IPS-NIHi7 (cell line): ENCODE results near the gene MESP1.

Source experiments
- DNase-seq: peaks from one replicate; pipeline ENCODE4 v3.0.0; 2012; ENCODE audit warnings: mixed read lengths; ENCODE audit errors: extremely low spot score

Gene MESP1

DNA sequence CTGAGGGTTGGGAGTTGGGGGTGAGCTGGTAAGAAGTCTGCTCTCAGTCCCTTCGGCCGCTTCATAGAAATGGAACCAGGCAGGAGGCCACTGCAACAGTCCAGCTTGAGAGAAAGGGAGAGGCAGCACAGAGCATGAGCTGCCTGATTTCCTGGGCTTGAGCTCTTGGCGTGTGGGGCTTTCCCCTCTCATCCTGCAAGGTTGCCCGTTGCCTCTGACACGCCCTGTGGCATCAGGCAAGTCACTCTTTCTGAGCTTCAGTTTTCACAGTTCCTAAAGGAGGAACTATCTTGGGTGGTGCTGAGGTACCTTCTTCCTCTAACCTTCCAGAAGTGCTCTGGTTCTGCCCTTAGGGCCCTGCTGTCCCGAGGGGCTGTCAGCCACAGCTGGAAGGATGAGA lies 30.0 kb upstream of the MESP1 start:
- no peak for DNase-seq

DNA sequence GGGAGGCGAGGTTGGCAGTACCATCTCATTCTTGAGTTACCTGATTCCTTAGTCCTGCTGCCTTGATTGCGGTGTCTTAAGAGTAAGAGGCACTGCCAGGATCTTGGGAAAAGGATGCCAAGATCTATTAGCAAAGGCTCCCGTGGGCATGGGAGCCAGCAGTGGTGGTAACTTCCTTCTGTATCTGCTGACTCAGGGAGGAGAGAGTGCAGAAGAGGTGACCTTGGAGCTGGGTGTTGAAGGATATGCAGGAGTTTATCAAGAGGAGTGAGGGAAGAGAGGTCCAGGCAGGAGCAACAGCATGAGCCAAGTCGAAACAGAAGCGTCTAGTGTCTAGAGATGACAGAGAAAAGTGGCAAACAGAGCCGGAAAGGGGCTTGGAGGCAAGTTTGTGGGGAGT lies 29.6 kb upstream of the MESP1 start:
- DNase-seq, result no peak

DNA sequence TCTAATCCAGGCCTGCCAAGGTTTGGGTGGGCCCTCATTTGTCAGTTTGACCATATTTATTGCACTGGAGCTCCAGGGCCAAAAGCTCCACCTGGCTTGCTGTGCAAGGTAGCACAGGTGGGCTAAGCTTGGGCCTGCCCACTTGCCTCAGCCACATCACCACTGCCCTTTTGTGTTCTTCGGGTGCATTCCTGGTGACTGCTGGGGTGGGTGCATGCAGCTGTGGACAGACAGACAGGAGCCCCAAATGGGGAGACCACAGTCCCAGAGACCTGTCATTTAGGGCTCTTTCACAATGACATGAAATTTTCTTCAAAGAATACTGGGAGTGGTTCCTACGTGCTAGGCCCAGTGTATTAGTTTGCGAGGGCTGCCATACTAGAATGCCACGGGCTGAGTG lies 27.8 kb upstream of the MESP1 start:
- no peak for DNase-seq

DNA sequence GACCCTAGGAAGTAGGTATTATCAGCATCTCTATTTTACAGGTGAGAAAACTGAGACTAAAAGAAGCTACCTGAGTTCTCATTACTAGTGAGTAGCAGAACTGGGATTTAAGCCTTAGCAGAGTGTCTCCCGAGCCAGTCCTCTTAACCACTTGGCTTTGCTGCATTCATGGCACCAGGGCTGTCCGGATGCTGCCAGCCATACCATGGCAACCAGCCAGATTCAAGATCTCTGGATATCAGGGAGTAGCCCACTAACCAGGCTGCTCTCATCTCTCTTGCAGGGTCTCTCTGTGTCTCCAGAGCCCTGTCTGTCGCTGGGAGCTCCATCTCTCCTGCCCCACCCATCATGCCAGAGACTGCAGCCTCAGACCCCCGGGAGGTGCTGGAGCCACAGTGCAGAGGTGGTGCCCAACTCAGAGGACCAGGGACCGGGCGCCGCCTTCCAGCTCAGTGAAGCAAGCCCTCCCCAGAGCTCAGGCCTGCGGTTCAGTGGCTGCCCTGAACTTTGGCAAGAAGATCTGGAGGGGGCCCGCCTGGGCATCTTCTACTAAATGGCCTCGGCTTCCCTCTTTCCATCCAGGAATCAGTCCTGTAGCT lies 26.8 kb upstream of the MESP1 start:
- DNase-seq, result no peak

DNA sequence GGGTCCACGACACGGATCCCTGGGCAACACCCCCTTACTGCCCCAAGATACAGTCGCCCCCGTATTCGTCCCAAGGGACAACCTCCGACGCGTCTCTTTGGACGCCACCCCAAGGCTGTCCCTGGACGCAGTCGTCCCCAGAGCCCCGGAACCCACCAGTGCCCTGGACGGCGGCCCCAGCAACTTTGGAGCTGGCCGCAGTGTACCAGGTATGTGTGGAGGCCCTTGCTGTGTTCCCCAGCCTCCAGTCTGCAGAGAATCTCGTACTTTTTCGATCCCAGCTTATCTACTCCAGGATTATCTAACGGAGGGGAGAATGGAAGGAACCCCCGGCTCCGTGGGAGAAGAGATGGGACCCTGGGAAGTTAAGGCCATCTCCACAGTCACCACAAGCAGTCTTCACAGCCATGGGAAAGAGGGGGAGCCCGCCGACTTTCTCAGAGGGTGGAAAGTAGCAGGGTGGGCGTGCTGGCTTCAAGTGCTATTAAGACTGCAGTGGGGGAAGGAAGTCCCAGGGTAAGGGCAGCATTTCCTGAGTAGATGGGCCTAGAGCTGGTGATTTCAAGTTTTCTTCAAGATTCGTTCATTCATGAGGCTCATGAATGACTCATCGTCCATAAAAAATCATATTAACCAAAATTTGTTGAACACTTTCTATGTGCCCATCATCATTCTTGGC lies 26.2 kb upstream of the MESP1 start:
- no peak for DNase-seq

DNA sequence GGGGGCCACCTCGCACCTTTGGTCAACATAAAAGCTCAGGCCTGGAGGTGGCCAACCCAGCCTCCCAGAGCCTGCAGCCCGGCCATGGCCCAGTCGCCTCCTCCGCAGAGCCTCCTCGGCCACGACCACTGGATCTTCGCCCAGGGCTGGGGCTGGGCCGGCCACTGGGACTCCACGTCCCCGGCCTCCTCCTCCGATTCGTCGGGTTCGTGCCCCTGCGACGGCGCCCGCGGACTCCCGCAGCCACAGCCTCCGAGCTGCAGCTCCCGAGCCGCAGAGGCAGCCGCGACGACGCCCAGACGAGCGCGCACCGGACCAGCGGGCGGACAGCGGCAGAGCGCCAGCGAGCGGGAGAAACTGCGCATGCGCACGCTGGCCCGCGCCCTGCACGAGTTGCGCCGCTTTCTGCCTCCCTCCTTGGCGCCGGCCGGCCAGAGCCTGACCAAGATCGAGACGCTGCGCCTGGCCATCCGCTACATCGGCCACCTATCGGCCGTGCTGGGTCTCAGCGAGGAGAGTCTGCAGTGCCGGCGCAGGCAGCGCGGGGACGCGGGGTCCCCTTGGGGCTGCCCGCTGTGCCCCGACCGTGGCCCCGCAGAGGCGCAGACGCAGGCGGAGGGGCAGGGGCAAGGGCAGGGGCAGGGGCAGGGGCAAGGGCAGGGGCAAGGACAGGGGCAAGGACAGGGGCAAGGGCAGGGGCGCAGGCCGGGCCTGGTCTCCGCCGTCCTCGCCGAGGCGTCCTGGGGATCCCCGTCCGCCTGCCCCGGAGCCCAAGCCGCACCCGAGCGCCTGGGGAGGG lies 25.4 kb upstream of the MESP1 start, which contains the start of gene MESP2:
MESP2 (plus strand) TSS at position 59 of the 799 bp plus-strand sequence; CDS start at position 85, 26 bp downstream.
- DNase-seq, result peak; percentile 93

DNA sequence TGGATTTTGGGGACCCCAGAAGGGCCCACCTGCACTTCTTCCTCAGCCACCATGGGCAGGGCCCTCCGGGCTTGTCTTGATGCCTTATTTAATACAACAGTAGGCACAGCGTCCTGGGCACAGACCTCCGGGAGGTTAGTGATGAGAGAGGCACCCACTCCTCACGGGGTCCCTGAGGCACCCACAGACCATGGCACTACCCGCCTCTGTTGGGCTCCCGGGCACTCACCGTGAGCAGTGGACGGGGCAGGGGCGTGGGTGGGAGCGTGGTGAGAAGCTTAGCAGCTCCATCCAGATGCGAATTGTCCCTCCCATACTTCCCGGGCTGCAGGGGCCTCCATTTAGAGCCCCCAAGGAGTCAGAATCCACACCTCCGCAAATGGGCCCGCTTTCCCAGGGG lies 24.8 kb upstream of the MESP1 start:
- DNase-seq, result no peak

DNA sequence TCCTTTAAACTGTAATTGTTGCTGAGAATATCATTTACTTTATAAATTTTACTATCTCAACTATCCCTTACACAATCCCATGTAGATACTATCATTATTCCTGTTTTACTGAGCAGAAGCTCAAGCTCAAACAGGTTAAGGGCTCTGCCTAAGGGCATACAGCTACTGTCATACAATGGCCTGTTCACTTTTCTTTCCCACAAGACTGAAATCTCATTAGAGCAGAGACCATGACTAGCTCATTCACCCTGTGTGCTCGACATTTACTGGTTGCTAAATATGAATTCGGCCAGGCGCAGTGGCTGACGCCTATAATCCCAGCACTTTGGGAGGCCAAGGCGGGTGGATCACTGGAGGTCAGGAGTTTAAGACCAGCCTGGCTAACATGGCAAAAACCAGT lies 23.4 kb upstream of the MESP1 start:
- no peak for DNase-seq

DNA sequence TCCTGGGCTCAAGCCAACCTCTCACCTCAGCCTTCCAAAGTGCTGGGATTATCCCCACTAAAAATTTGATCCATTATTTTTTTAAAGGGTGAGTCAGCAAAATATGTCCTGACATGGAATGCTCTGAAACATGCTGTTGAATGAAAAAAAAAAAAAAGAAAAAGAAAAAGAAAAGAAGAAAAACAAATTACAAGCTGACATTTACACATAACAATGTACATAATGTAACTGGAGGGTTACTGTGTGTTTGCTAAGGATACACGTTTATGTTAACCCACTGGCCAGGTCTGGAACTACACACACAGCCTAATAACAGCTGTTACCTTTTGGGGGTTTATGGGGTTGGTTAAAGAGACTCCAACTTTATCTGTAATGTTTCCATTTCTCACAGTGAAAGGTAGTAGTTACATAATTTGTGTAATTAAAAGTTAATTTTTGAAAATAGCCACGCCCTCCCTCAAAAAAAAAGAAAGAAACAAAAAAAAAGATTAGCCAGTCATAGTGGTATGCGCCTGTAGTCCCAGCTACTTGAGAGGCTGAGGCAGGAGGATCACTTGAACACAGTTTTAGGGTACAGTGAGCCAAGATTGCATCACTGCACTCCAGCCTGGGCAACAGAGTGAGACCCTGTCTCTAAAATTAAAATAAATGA lies 22.0 kb upstream of the MESP1 start:
- DNase-seq, result no peak

DNA sequence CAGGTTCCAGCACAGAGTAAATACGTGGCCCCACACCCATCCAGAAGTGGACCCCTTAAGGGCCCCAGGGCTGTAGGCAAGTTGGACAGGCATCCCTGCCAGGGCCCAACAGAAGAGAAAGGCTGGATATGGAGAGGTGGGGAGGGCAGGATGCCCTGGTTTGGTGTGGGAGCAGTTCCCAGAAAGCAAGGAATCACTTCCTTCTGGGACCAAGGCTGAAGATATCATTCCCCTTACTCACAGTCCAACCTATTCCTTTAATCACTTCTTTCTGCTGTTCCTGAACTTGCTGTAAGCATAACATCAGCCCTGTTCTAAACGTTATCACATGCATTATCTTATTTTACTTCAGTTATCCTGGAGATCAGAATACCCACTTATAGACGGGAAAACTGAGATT lies 19.0 kb upstream of the MESP1 start:
- DNase-seq, result no peak

DNA sequence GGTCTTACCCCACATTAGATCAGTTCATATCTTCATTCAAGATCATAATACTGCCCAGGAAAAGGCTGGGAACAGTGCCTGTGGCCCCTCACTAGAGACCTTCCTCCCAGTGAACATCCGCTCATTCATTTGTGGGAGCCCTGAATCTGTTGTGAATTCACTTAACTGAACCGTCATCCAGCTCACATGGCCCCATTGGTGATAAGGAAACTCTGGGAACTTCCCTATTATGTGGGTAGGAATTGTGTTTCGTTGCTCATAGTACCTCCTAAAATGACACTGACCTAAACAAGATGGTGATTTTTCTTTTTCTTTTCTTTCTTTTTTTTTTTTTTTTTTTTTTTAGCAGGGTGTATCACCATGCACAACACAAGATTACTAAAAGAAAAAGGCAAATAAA lies 18.3 kb upstream of the MESP1 start:
- DNase-seq, result no peak

DNA sequence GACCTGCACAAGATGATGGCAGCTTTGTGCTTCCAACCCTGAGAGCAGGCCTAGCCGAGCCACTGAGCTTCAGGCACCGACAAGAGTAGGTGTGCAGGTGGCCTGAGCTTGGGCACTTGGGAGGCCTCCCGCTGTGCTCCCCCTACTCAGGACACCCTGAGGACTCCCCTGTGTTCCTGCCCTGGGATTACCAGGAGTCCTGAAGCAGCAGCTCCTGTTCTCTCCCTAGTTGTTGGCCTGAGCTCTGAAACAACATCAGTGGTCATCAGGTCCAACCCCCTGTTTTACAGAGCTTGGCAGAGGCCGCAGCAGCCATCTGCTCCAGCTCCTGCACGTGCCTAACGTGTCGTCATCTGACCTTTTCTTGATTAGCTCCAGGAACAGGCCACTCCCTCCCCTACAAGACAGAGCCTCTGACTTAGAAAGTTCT lies 17.0 kb upstream of the MESP1 start:
- no peak for DNase-seq

DNA sequence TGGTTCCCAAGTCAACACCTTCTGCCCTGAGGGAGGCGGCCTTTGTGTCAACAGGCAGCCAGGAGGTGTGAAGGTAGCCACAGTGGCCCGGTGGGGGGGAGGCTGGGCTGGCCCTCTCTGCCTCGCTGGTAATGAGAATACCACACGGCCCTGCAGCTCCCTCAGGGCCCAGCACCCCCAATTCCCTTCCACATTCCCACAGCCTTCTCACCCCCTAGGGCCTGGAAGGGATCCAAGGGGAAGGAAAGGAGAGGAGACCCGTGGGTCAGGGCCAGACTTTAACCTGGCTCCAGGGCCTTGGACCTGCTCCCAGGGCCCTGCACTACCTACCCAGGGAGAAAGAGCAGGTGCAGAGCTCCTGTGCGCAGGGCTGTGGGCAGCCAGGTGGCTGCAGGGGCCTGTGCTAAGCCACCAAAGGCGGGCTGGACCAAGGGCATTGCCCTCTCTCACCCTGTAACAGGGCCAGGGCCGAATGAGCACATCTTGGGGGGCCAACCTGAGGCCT lies 16.4 kb upstream of the MESP1 start:
- DNase-seq, result no peak

DNA sequence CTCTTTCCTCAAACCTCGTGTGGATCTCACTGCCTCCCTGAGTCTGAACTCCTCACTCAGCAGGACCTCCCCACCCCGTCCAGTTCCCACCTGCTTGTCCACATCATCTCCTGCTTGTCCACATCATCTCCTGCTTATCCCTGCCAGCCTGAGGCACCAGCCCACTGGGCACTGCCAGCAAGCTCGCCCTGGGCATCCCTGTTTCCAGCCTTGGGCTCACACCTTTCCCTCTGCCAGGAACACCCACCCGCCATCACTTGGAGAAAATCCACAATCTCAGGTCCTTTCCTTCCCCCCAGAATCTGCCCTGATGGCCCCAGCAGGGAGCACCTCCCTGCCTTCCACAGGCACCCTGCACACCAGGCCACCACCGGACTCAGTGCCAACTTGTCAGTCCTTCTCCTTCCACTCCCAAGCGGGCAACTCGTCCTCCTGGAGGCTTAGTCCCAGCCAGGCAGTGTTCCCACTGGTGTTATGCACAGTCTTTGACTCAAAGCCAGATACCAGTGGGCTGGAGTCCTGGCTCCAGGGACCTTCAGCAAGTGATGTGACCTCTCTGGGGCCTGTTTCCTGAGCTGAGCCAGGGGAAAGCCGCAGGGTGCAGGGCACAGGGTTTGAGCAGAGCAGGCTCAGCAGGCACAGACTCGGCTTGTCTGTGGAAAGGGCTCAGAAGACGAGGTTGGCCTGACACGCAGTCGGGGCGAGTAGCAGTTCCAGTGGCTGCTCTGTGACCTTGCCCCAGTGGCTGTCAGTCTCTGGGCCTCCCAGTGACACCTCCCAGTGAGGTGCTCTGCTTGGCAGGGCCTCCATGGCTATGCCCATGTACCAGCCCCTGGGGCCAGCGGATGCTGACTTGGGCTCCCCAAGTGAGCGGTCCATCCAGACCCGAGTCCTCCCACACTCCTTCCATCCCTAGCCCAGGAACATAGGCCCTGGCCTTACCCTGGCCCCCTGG lies 15.6 kb upstream of the MESP1 start:
- no peak for DNase-seq

DNA sequence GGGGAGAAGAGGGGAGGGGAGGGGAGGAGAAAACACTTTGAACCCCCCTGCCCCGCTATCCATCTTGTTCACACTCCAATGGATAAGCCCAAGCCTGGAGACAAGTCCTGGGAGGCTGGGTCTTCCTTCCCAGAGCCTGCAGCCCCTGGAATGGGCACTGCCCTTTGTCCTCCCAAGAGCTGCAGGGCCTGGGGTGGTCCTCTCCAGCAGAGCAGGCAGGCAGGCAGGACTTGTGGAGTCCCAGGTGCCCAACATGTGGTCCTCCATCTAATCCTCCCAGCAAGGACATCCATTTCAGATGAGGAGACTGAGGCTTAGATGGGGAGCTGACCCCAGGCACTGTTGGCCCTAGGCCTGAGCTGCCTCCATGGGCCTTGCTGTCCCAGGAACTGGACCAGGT lies 14.6 kb upstream of the MESP1 start:
- DNase-seq, result no peak

DNA sequence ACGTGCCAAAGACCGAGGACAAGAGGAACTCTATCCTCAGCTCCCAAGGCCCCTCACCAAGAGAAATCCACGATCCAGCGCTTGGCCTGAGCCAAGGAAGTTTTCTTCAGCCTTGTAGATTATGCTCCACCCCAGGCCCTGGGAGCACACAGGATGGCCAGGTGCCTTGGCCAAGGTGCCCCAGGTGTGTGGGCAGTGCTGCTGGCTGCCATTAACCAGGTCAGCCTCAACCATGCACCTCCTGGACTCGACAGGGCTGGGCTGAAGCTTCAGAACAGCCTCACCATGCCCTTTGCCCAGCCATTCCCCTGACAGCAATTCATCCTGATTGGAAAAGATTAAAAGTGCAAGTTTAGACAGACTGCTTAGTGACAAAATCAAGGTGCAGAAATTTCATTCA lies 10.9 kb upstream of the MESP1 start:
- no peak for DNase-seq

DNA sequence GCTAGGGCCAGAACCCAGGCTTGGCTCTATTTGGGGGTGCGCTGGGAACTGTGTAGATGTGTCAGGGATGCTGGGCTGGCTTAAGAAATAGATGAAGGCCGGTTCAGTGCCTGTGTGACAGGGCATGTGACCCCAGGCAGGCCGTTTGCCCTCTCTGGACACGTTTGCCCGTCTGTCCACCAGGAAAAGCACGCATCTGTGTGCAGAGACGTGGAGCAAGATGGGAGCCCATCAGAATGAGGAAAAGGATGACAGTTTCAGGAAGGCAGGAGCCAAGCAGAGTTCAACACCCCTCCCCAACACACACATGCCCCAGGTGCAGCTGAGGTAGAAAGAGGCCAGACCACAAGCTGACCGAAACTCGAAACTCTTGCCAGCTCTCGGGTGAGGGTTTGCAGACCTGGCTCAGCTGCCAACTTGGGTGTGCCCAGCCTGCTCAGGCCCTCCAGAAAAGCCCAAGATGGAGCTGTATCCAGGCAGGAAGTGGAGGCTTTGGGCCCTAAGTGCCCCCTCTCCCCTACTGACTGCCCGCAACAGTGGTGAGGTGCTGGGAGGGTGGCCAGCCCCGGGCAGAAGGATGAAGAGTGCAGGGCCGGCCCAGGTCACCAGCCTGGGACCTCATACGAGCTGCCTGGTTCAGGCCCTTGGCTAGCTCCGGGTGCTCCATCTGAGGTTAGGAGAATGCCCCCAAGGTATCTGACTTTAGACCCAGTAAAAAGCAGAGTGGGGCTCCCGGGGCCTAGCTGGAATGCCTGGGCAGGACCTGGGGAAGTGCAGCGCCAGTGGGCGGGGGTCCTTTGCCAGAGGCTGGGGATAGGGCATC lies 10.2 kb upstream of the MESP1 start:
- no peak for DNase-seq

DNA sequence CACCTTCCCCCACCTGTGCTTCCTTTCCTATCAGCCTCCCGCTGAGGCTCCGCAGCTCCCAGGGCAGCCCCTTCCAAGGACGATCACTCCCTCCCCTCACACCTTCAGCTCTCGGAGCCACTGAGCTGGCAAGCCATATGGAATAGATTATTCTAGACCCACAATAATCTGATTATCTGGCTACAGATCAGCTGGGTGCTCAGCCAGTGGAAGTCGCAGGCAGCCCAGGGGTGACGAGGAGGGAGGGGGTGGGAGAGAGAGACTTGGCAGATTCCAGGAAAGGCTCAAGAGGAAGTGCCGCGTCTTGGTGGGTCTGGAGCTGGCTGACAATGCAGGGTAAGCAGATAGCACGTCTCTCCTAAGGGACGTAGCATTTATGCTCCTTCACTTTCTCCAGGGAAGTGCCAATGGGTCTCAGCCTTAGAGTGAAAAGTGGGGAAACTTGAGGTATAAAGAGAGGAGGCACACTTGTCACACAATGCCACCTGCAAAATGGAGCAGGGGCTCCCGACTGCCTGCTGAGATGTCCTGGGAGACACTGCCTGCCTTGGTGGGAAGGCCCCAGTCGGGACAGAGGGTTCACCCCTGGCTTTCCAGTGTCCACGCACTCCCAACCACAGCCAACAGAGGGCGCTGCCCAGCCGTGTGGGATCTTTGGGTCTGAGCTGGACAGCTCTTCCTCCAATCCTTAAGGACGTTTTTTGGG lies 9.4 kb upstream of the MESP1 start:
- DNase-seq, result peak; percentile 89

DNA sequence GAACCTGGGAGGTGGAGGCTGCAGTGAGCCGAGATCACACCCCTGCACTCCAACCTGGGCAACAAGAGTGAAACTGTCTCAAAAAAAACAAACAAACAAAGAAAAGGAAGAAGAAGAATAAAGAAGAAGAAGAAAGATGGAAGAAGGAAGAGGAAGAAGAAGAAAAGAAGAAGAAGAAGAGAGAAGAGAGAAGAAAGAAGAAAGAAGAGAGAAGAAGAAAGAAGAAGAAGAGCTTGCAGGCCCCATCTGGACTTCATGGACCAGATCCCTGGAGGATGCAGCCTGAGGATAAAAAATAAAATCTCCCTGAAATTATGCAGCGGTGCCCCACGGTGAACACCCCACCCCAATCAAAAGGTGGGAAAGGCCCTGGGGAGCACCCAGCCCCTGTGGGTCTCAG lies 8.8 kb upstream of the MESP1 start:
- DNase-seq, result no peak

DNA sequence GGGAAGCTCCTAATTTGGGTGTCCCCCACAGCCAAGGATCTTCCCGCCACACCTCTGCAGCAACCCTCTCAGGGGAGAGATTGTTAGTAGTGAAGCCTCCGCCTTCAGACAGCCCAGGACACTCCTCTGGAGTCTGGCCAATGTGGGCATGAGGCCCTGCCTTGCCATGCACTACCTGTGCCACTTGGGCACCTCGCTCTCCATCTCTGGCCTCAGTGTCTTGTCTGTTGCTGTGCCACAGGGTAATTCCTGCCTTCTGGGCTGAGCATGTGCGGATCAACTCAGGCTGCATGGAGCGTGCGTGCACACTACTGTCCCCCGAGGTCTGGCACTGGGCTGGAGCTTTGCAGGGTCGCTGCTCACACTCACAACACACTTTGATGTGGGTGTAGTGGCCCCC lies 7.9 kb upstream of the MESP1 start:
- DNase-seq, result no peak
